ENCODE data around the gene ARHGAP33. TPM values are rescaled to one million over a fixed set of nuclear protein-coding genes. Genes with fewer than 3 reads are reported as not detected.

The ARHGAP33 gene
- total RNA-seq, 1 experiment from 2014 or later, result 43.9 TPM

GRCh38 chr19:35729763-35730162, 45.6 kb upstream of the ARHGAP33 start:
- Mint-ChIP-seq H3K9me3 (no peaks in the 10 kb centered on the region), H3K36me3 (peaks cover 70% of the 10 kb centered on the region), H3K27me3 (ENCODE audit: low read depth) (no peaks in the 10 kb centered on the region), H3K4me3 (no peak overlapping the region), H3K27ac (no peak overlapping the region), H3K4me1 (0 out of 2 replicates have a peak, but pooled peaks cover 2% of the 10 kb centered on the region)
- no peak for TF ChIP-seq ZNF281 (CRISPR knock-in tag; IDR thresholded peaks at IDR 0.05)
- TF ChIP-seq KAT7 (CRISPR knock-in tag; IDR thresholded peaks at IDR 0.05; ENCODE audit: borderline replicate concordance), result no peak
- no peak for TF ChIP-seq MYBL2 (CRISPR knock-in tag; IDR thresholded peaks at IDR 0.05)
- TF ChIP-seq ZNF317 (CRISPR knock-in tag; IDR thresholded peaks at IDR 0.05; ENCODE audit: borderline replicate concordance, low read depth), result no peak
- TF ChIP-seq TCF7 (CRISPR knock-in tag; IDR thresholded peaks at IDR 0.05; ENCODE audit: low read depth), result no peak
- no peak for TF ChIP-seq ZMAT4 (CRISPR knock-in tag; IDR thresholded peaks at IDR 0.05)
- no peak for TF ChIP-seq MLX (CRISPR knock-in tag; IDR thresholded peaks at IDR 0.05)
- TF ChIP-seq RORB (CRISPR knock-in tag; IDR thresholded peaks at IDR 0.05), result no peak
- TF ChIP-seq ZNF219 (CRISPR knock-in tag; IDR thresholded peaks at IDR 0.05; ENCODE audit: borderline replicate concordance), result no peak
- no peak for TF ChIP-seq NFYB (CRISPR knock-in tag; conservative IDR thresholded peaks at IDR 0.05; ENCODE audit: low read depth)
- TF ChIP-seq AFF4 (CRISPR knock-in tag; IDR thresholded peaks at IDR 0.05; ENCODE audit: borderline replicate concordance), result no peak
- TF ChIP-seq RELA (CRISPR knock-in tag; IDR thresholded peaks at IDR 0.05; ENCODE audit: borderline replicate concordance), result no peak
- TF ChIP-seq FOXP4 (CRISPR knock-in tag; IDR thresholded peaks at IDR 0.05), result no peak
- no peak for TF ChIP-seq E2F5 (CRISPR knock-in tag; IDR thresholded peaks at IDR 0.05)
- no peak for TF ChIP-seq MAX (CRISPR knock-in tag; IDR thresholded peaks at IDR 0.05)
- TF ChIP-seq JUN (CRISPR knock-in tag; IDR thresholded peaks at IDR 0.05), result no peak
- TF ChIP-seq FOXP1 (CRISPR knock-in tag; IDR thresholded peaks at IDR 0.05; ENCODE audit: borderline replicate concordance), result no peak
- no peak for DNase-seq (ENCODE audit: low spot score)
- no peak for ATAC-seq
- POLR2A ChIA-PET, result no interaction called here
- CTCF ChIA-PET, result interaction anchor here (1.1 kb wide), 1 partner anchor 11 kb away, joined by 3 read pairs; no protein-coding TSS in a partner anchor

Measured in WTC11 (cell line).